GM18502 (cell line): ENCODE results near the gene ZMYND12.
A peak's percentile ranks its signal among the peaks of the same experiment; 100 is the strongest.

Experiments used
- ATAC-seq: cut with Tn5 transposase; IDR thresholded peaks from one replicate; pipeline ENCODE4 v1.9.1; 2021; ENCODE audit warnings: mild to moderate bottlenecking; ENCODE audit not compliant: unreplicated experiment, poor library complexity

The ZMYND12 gene

GRCh38 chr1:42399315-42400100 lies 56.3 kb downstream of the ZMYND12 start:
- ATAC-seq: no peak

GRCh38 chr1:42392967-42393848 lies 62.6 kb downstream of the ZMYND12 start:
- ATAC-seq: no peak

- no peak for ATAC-seq
These were observed 63.6 kb downstream of the ZMYND12 start for GRCh38 chr1:42392255-42392654.

GRCh38 chr1:42386051-42386450 lies 69.8 kb downstream of the ZMYND12 start:
- no peak for ATAC-seq

GRCh38 chr1:42385283-42385682 lies 70.5 kb downstream of the ZMYND12 start:
- no peak for ATAC-seq

GRCh38 chr1:42381280-42381673 lies 74.5 kb downstream of the ZMYND12 start:
- ATAC-seq: no peak

- ATAC-seq: peak; percentile 91
These were observed 75.1 kb downstream of the ZMYND12 start, which contains the start of gene RIMKLA for GRCh38 chr1:42380586-42381279. RIMKLA (plus strand) TSS chr1:42380792; CDS start chr1:42380935, 143 bp downstream.
